HepG2 (cell line): ENCODE measurements around the gene ZCCHC24. TPM values are rescaled to one million over a fixed set of nuclear protein-coding genes. Genes with fewer than 3 reads are reported as not detected.

Experiments
- AHR ChIP-seq: IDR thresholded peaks from 2 replicates; pipeline ENCODE4 v1.6.1; 2018; ENCODE audit warnings: missing genetic modification reagents, missing compliant biosample characterization
- BCL6 ChIP-seq: IDR thresholded peaks from 2 replicates; pipeline ENCODE4 v1.6.1; 2016; ENCODE audit warnings: missing genetic modification reagents, missing compliant biosample characterization
- CHD2 ChIP-seq: IDR thresholded peaks from 2 replicates; pipeline ENCODE4 v1.6.1; 2011; ENCODE audit warnings: low read depth, low read length, improper control_type of control experiment
- EHMT2 ChIP-seq: fragments of 200-600 bp; sonication (generic); IDR thresholded peaks from 2 replicates; pipeline ENCODE4 v1.7.0; 2017; ENCODE audit warnings: antibody characterized with exemption, low read depth, low read length, borderline replicate concordance
- ETV5 ChIP-seq: IDR thresholded peaks from 2 replicates; pipeline ENCODE4 v1.6.1; 2018; ENCODE audit warnings: missing biosample characterization, missing genetic modification reagents, inconsistent platforms, borderline replicate concordance
- FOXO4 ChIP-seq: sonication (generic); formaldehyde crosslinking; conservative IDR thresholded peaks from 2 replicates; pipeline ENCODE4 v1.8.1; 2023; ENCODE audit warnings: missing genetic modification reagents
- GPBP1L1 ChIP-seq: sonication (generic); formaldehyde crosslinking; IDR thresholded peaks from 2 replicates; pipeline ENCODE4 v1.5.0; 2020; ENCODE audit warnings: mild to moderate bottlenecking, missing genetic modification reagents
- HNRNPK ChIP-seq: fragments of 200-400 bp; formaldehyde crosslinking; IDR thresholded peaks from 2 replicates; pipeline ENCODE4 v1.6.1; 2018; ENCODE audit warnings: low read length, low read depth, moderate library complexity, mild to moderate bottlenecking; ENCODE audit not compliant: poor library complexity, severe bottlenecking
- HNRNPUL1 ChIP-seq: fragments of 200-400 bp; formaldehyde crosslinking; IDR thresholded peaks from 2 replicates; pipeline ENCODE4 v1.6.1; 2017; ENCODE audit warnings: low read depth, mild to moderate bottlenecking, low read length, moderate library complexity
- KDM4B ChIP-seq: sonication (generic); formaldehyde crosslinking; IDR thresholded peaks from 2 replicates; pipeline ENCODE4 v1.4.0; 2020; ENCODE audit warnings: missing genetic modification reagents
- MXD1 ChIP-seq: sonication (generic); formaldehyde crosslinking; IDR thresholded peaks from 2 replicates; pipeline ENCODE4 v1.4.0; 2020; ENCODE audit warnings: mild to moderate bottlenecking, missing genetic modification reagents
- PHF8 ChIP-seq: sonication (generic); formaldehyde crosslinking; IDR thresholded peaks from 2 replicates; pipeline ENCODE4 v1.5.0; 2020; ENCODE audit warnings: missing genetic modification reagents
- PPARG ChIP-seq: conservative IDR thresholded peaks from 2 replicates; pipeline ENCODE4 v1.6.1; 2016; ENCODE audit warnings: missing biosample characterization, missing genetic modification reagents
- RARA ChIP-seq: IDR thresholded peaks from 2 replicates; pipeline ENCODE4 v1.6.1; 2016; ENCODE audit warnings: missing genetic modification reagents, missing compliant biosample characterization
- RFXANK ChIP-seq: IDR thresholded peaks from 2 replicates; pipeline ENCODE4 v1.6.1; 2016
- SOX5 ChIP-seq: IDR thresholded peaks from 2 replicates; pipeline ENCODE4 v1.6.1; 2016; ENCODE audit warnings: borderline replicate concordance
- ZBTB26 ChIP-seq: IDR thresholded peaks from 2 replicates; pipeline ENCODE4 v1.6.1; 2016; ENCODE audit warnings: missing compliant biosample characterization, missing genetic modification reagents, borderline replicate concordance
- ZC3H4 ChIP-seq: sonication (generic); formaldehyde crosslinking; IDR thresholded peaks from 2 replicates; pipeline ENCODE4 v1.4.0; 2020; ENCODE audit warnings: missing genetic modification reagents, borderline replicate concordance
- ZNF337 ChIP-seq: sonication (generic); formaldehyde crosslinking; IDR thresholded peaks from 2 replicates; pipeline ENCODE4 v1.5.1; 2020; ENCODE audit warnings: missing genetic modification reagents, low read depth, mild to moderate bottlenecking, borderline replicate concordance
- ZNF431 ChIP-seq: sonication (generic); formaldehyde crosslinking; IDR thresholded peaks from 2 replicates; pipeline ENCODE4 v1.9.0; 2022; ENCODE audit warnings: missing genetic modification reagents, low read depth, mild to moderate bottlenecking, borderline replicate concordance
- ZNF558 ChIP-seq: sonication (generic); formaldehyde crosslinking; IDR thresholded peaks from 2 replicates; pipeline ENCODE4 v1.9.0; 2022; ENCODE audit warnings: mild to moderate bottlenecking, missing genetic modification reagents, borderline replicate concordance
- ZNF576 ChIP-seq: sonication (generic); formaldehyde crosslinking; IDR thresholded peaks from 2 replicates; pipeline ENCODE4 v1.4.0; 2020; ENCODE audit warnings: mild to moderate bottlenecking, missing genetic modification reagents
- polyA plus RNA-seq, 8 experiments: library from polyadenylated mRNA; depleted of rRNA in 3 of 8; stranded (reverse) in 7 of 8; unstranded in 1 of 8; fragments of >200 nt; fragmentation: Illumina TruSeq in 4 of 8; extraction: Trizol in 4 of 8; gene quantifications; 2 replicates each; pipeline versions ENCODE4 v1.2.1 to v1.2.3, GENCODE V29; 2011 to 2016; ENCODE audit warnings: low read depth in 4 of 8, missing spikeins in 1 of 8, mixed read lengths in 1 of 8; ENCODE audit not compliant: insufficient read depth in 1 of 8
- total RNA-seq, 5 experiments: library from RNA; depleted of rRNA; stranded (reverse); fragments of >200 nt; fragmentation: Illumina TruSeq; extraction: Trizol; gene quantifications; 2 replicates each; pipeline ENCODE4 v1.2.3, GENCODE V29; 2016; ENCODE audit warnings: low read depth in 1 of 5
- TF ChIP-seq, protein P1 (sequence below): sonication (generic); formaldehyde crosslinking; IDR thresholded peaks from 2 replicates; pipeline ENCODE4 v1.4.0; 2020; ENCODE audit warnings: mild to moderate bottlenecking, missing genetic modification reagents, borderline replicate concordance

ZCCHC24 gene
- total and polyA plus RNA-seq, 2 of the 13 experiments (the other 11 are each of a cell fraction or from before 2014, with no cell fraction given) = 3.1 to 7.9 TPM

GRCh38 chr10:79358811-79359210, 86.6 kb downstream of the ZCCHC24 start (continued):
- TF ChIP-seq ZC3H4 (CRISPR knock-in tag) (no peak), RFXANK (CRISPR knock-in tag) (no peak), EHMT2 (peak; percentile 26; the same call in 1 of the 2 replicates), ZNF576 (CRISPR knock-in tag) (no peak), HNRNPUL1 (no peak), ZNF337 (no peak), GPBP1L1 (no peak), RARA (peak; percentile 66), PHF8 (CRISPR knock-in tag) (no peak), FOXO4 (CRISPR knock-in tag) (no peak), ZNF431 (no peak), ZBTB26 (no peak), PPARG (CRISPR knock-in tag) (peak; percentile 58; the same call in 1 of the 2 replicates), MXD1 (no peak), BCL6 (CRISPR knock-in tag) (peak; percentile 73), HNRNPK (no peak), SOX5 (peak; percentile 92), ZNF558 (CRISPR knock-in tag) (no peak), CHD2 (no peak), KDM4B (no peak), ETV5 (CRISPR knock-in tag) (peak; percentile 14; the same call in 1 of the 2 replicates), AHR (no peak)
- TF ChIP-seq, protein P1, sequence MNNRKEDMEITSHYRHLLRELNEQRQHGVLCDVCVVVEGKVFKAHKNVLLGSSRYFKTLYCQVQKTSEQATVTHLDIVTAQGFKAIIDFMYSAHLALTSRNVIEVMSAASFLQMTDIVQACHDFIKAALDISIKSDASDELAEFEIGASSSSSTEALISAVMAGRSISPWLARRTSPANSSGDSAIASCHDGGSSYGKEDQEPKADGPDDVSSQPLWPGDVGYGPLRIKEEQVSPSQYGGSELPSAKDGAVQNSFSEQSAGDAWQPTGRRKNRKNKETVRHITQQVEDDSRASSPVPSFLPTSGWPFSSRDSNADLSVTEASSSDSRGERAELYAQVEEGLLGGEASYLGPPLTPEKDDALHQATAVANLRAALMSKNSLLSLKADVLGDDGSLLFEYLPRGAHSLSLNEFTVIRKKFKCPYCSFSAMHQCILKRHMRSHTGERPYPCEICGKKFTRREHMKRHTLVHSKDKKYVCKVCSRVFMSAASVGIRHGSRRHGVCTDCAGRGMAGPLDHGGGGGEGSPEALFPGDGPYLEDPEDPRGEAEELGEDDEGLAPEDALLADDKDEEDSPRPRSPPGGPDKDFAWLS = no peak
